HG02852 (cell line): ENCODE results near the gene MON2.
"Not testable (repeated sequence)": the region's sequence is repeated elsewhere in the genome, so short reads cannot be mapped to it uniquely, and the experiment has no call there.

ENCODE experiments used
- ATAC-seq: cut with Tn5 transposase; IDR thresholded peaks from one replicate; pipeline ENCODE4 v1.9.1; 2021; ENCODE audit warnings: mild to moderate bottlenecking, moderate library complexity; ENCODE audit not compliant: unreplicated experiment

The MON2 gene

GRCh38 chr12:62469704-62470103 lies 3.1 kb downstream of the MON2 start:
- no peak for ATAC-seq

GRCh38 chr12:62471734-62472133 lies 5.1 kb downstream of the MON2 start:
- no peak for ATAC-seq

GRCh38 chr12:62472472-62472871 lies 5.8 kb downstream of the MON2 start:
- ATAC-seq, result no peak

- ATAC-seq, result no peak
Observed at GRCh38 chr12:62481843-62482540, 15.4 kb downstream of the MON2 start.

- no peak for ATAC-seq
Observed at GRCh38 chr12:62482769-62483168, 16.1 kb downstream of the MON2 start.

GRCh38 chr12:62484233-62484632 lies 17.6 kb downstream of the MON2 start:
- peak; percentile 60 for ATAC-seq

- no peak for ATAC-seq
Observed at GRCh38 chr12:62505786-62506185, 39.2 kb downstream of the MON2 start.

GRCh38 chr12:62512901-62513300 lies 46.3 kb downstream of the MON2 start:
- no peak for ATAC-seq

- ATAC-seq, result not testable (repeated sequence)
Observed at GRCh38 chr12:62514080-62514479, 47.5 kb downstream of the MON2 start.

GRCh38 chr12:62516927-62517326 lies 50.3 kb downstream of the MON2 start:
- ATAC-seq, result no peak

GRCh38 chr12:62517887-62518286 lies 51.3 kb downstream of the MON2 start:
- ATAC-seq, result no peak

GRCh38 chr12:62519043-62519442 lies 52.4 kb downstream of the MON2 start:
- no peak for ATAC-seq

- ATAC-seq, result no peak
Observed at GRCh38 chr12:62520361-62520760, 53.7 kb downstream of the MON2 start.

GRCh38 chr12:62522984-62523383 lies 56.4 kb downstream of the MON2 start:
- peak; percentile 58 for ATAC-seq

- no peak for ATAC-seq
Observed at GRCh38 chr12:62523619-62524018, 57.0 kb downstream of the MON2 start.

GRCh38 chr12:62525271-62525670 lies 58.6 kb downstream of the MON2 start:
- ATAC-seq, result no peak

GRCh38 chr12:62530596-62530995 lies 64.0 kb downstream of the MON2 start:
- ATAC-seq, result no peak

GRCh38 chr12:62532333-62532732 lies 65.7 kb downstream of the MON2 start:
- ATAC-seq, result no peak

GRCh38 chr12:62533087-62533754 lies 66.6 kb downstream of the MON2 start:
- no peak for ATAC-seq

- no peak for ATAC-seq
Observed at GRCh38 chr12:62533755-62534107, 67.1 kb downstream of the MON2 start.

GRCh38 chr12:62536546-62536945 lies 69.9 kb downstream of the MON2 start:
- ATAC-seq, result no peak

GRCh38 chr12:62537551-62537950 lies 70.9 kb downstream of the MON2 start:
- ATAC-seq, result no peak

- no peak for ATAC-seq
Observed at GRCh38 chr12:62540354-62540753, 73.7 kb downstream of the MON2 start.
